Endometrial microvascular endothelial cells (primary cell): Measurements from ENCODE around the gene ITGA5. TPM values are rescaled to one million over a fixed set of nuclear protein-coding genes. Genes with fewer than 3 reads are reported as not detected.
"Not testable (repeated sequence)": the region's sequence is repeated elsewhere in the genome, so short reads cannot be mapped to it uniquely, and the experiment has no call there.

Source experiments
- in situ Hi-C: cut with HindIII; loops from 2 replicates; pipeline ENCODE4 v1.10.0; 2017; ENCODE audit warnings: low sequenced_read_pairs, low pct_unique_long_range_greater_than_20kb; ENCODE audit errors: inconsistent ontology term
- total RNA-seq: library from RNA; depleted of rRNA; stranded (reverse); fragments of >200 nt; gene quantifications from one replicate; pipeline ENCODE4 v1.2.3, GENCODE V29; 2015; ENCODE audit errors: inconsistent ontology term

The ITGA5 gene
- total RNA-seq, 1 donor from 2014 or later, result 1,308 TPM

GRCh38 chr12:54360717-54361456 lies 58.2 kb downstream of the ITGA5 start:
- in situ Hi-C loops, result loop anchor here (5.0 kb wide), 1 partner anchor 144 kb away; no protein-coding TSS in a partner anchor

- in situ Hi-C loops, result loop anchor here (5.0 kb wide), 1 partner anchor 143 kb away; no protein-coding TSS in a partner anchor
Measured at GRCh38 chr12:54359762-54360351, 59.2 kb downstream of the ITGA5 start.

- in situ Hi-C loops, result no loop called here
Measured at GRCh38 chr12:54358945-54359761, 59.9 kb downstream of the ITGA5 start.

DNA sequence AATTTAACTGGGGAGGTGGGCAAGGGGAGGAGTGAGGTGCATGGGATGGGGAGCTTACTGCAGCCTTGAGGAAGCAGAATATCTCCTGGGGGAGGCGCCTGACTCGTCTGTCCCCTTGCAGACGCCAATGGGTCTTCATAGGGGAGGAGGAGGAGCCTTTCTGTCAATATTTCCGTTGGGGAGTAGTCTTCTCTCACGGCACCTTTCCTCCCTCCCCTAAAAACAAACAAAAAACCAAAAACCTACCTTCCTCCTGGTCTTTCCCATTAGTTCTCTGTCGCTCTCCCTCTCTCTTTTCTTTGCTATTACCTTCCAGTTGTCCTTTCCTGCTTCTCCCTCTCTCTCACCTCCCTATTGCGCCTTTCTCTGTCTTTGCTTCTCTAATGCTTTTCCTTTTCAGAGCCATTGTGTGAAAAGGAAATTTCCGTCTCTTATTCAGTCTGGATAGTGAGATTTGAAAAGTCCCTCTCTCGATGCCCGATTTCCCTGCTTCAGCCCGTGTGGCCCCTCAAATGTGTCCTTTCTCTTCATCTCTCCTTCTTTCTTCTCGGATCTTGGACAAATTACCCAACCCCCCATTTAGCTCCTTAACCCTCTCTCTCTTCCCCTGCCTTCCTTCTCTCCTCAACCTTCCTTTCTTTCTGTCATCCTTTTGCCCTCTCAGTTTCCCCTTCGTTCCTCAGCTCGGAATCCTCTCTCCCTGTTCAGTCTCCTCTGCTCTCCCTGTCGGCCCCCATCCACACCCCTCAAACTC lies 60.7 kb downstream of the ITGA5 start:
- in situ Hi-C loops, result no loop called here

DNA sequence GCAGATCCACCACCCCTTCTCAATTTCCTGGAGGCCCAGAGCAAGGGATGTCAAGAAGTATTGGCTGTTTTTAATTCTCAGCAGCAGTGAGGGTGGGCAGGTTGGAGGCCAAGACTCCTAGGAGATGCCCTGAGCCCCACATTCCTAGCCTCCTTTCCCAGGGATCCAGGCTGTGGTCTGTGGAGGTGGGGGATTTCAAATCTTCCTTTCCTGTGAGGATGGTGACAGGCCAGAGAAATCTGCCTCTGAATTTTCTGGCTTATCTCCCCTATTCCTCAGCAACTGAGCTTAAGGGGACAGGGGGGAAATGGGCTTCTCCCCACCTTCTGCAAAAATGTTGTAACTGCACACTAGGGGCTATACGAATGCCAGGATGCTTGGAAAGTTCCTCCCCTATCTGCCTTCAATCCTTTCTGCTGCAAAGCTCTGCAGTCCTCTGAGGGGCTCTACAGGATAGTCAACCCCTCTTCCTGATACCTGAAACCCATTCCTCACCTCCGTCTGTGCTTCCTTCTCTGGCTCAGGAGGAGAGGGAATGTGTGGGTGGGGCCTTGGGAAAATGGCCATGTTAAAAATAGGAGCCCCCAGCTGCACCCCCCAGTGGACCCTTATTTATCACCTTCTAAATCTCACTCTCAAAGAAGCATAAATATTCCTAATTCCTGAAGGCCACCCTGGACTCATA lies 61.4 kb downstream of the ITGA5 start:
- in situ Hi-C loops, result no loop called here

DNA sequence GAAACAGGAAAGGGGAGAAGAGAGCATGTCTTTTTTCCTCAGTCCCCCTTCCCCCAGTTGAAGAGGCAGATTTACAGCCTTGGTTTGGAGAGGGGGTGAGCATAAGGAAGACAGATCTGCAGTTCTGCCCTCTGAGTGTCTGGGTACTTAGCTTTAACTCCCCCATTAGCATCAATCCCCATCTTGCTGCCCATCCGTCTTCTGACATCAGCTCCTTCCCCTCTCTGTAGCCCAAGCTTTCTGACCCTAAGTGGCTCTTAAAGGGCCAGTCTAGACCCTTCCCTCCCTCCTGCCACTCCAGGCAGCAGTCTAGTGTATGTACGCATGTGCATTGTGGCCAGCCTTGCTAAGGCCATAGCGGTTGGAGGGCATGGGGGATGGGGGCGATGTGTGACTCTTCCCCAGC lies 62.1 kb downstream of the ITGA5 start:
- in situ Hi-C loops, result no loop called here

GRCh38 chr12:54356228-54356627 lies 62.8 kb downstream of the ITGA5 start:
- in situ Hi-C loops, result no loop called here

DNA sequence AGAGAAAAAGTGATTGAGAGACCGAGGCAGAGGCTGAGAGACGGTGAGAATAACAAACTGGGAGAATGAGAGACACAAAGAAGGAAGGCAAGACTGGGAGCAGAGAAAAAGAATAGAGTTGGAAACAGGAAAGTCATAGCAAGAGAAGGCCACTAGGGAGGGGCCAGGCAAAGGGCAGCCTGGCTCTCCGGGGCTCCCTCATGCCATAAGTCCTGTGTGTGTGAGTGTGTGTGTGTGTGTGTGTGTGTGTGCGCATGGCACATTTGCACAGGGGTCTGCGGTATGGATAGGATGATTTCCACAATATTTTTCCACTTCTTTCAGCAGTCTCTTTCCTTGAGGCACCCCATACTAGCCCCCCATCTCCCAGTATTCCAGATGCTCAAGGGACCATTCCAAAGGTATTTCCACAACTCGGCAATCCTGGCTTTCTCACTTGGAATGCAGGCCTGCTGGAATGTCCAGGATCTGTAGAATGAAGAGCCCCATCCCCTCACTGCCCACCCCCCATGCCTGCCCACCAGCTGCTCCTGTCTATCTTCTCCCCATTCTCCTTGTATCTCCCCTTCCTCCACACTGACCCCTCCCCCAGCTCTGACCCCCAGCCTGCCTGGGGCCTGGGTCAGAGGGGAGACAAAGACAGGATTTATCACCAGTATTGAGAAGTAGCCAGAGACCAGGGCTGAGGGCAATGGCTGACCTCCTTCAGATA lies 63.8 kb downstream of the ITGA5 start:
- in situ Hi-C loops, result no loop called here

- in situ Hi-C loops, result not testable (repeated sequence)
Measured at GRCh38 chr12:54354271-54354670, 64.8 kb downstream of the ITGA5 start.

GRCh38 chr12:54352891-54353874 lies 65.9 kb downstream of the ITGA5 start:
- in situ Hi-C loops, result no loop called here

GRCh38 chr12:54352022-54352531 lies 67.0 kb downstream of the ITGA5 start:
- in situ Hi-C loops, result no loop called here

DNA sequence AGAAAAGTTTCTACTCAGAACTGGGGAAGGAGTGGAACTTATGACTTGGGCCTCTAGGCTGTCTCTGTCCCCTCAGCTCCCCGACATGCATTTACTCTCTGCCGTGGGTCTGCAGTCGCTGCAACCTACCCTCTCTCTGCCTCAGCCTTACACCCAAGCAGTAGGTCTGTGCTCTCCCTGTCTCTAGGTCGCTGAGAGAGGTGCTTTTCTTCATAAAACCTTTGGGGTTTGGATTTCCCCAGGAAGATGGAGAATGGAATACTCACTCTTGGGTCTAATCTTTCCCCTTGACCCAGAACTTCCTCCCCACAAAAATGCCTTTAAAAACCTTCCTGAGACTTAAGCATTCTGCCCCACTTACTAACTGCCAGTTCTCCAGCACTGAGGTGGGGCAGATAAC lies 67.7 kb downstream of the ITGA5 start:
- in situ Hi-C loops, result no loop called here

- in situ Hi-C loops, result no loop called here
Measured at GRCh38 chr12:54350743-54351142, 68.3 kb downstream of the ITGA5 start.

GRCh38 chr12:54349679-54350078 lies 69.4 kb downstream of the ITGA5 start:
- in situ Hi-C loops, result no loop called here

DNA sequence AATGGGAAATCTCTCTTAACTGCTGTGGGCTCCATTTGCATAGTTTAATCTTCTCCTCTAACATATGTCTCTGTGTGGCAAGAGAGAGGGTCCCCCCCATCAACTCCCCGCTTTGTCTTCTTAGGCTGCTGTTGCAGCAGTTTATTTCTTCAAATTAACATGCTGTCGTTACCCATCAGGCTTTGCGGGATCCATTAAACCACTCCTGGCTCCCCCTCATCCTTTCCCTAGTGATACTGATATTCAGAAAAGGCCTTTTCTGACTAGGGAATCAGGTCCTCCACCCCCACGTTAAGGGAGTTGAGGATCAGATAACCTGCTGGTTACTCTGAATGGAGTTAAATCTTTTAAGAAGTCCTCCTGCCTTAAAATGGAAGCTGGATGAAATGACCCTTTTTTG lies 70.0 kb downstream of the ITGA5 start:
- in situ Hi-C loops, result no loop called here
